HCT116 (cell line): ENCODE results near the gene GNS.

Source experiments
- POLR2A ChIP-seq: IDR thresholded peaks from 2 replicates; pipeline ENCODE4 v1.7.0; 2011; ENCODE audit warnings: borderline replicate concordance; ENCODE audit not compliant: insufficient read depth, insufficient read length; ENCODE audit errors: extremely low read depth
- TF ChIP-seq, protein P1 (sequence below): IDR thresholded peaks from 2 replicates; pipeline ENCODE4 v1.6.1; 2012; ENCODE audit warnings: low read depth

DNA sequence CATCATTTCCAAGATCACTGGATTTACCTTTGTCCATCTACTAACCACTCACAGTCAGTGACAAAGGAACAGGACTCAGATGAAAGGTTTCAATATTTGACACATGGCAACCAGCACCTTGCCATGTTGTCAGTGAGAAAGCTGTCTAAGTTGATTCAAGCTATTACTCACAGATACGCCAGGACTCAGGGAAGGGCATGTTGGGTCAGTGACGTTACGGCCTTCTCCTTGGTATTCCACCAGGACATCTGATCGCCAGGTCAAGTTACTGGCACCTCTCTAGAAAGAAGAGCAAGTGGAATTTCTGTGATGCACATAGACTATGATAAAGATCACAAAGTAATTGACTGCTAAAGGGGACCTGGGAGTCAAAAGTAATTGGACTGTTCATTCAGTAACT lies 36.4 kb downstream of the GNS start:
- TF ChIP-seq, protein P1, sequence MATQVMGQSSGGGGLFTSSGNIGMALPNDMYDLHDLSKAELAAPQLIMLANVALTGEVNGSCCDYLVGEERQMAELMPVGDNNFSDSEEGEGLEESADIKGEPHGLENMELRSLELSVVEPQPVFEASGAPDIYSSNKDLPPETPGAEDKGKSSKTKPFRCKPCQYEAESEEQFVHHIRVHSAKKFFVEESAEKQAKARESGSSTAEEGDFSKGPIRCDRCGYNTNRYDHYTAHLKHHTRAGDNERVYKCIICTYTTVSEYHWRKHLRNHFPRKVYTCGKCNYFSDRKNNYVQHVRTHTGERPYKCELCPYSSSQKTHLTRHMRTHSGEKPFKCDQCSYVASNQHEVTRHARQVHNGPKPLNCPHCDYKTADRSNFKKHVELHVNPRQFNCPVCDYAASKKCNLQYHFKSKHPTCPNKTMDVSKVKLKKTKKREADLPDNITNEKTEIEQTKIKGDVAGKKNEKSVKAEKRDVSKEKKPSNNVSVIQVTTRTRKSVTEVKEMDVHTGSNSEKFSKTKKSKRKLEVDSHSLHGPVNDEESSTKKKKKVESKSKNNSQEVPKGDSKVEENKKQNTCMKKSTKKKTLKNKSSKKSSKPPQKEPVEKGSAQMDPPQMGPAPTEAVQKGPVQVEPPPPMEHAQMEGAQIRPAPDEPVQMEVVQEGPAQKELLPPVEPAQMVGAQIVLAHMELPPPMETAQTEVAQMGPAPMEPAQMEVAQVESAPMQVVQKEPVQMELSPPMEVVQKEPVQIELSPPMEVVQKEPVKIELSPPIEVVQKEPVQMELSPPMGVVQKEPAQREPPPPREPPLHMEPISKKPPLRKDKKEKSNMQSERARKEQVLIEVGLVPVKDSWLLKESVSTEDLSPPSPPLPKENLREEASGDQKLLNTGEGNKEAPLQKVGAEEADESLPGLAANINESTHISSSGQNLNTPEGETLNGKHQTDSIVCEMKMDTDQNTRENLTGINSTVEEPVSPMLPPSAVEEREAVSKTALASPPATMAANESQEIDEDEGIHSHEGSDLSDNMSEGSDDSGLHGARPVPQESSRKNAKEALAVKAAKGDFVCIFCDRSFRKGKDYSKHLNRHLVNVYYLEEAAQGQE: no peak
- no peak for TF ChIP-seq POLR2A
